Thyroid gland (tissue), 4 donors: ENCODE data around the gene TEAD2. TPM values are rescaled to one million over a fixed set of nuclear protein-coding genes. Genes with fewer than 3 reads are reported as not detected.
A peak's percentile ranks its signal among the peaks of the same experiment; 100 is the strongest.

Experiments used
- DNase-seq, 2 donors: peaks; one replicate each; pipeline ENCODE4 v3.0.0-alpha.2; 2019
- H3K27ac ChIP-seq, 3 donors: fragments of 200-600 bp; sonication (generic); 1 replicate in 2 of 3; 2 replicates in 1 of 3; pipeline ENCODE4 v1.5.1; 2016 to 2019; ENCODE audit warnings: mild to moderate bottlenecking in 1 of 3, moderate library complexity in 1 of 3
- H3K27me3 ChIP-seq: fragments of 200-600 bp; sonication (generic); one replicate; pipeline ENCODE4 v1.5.1; 2019
- H3K36me3 ChIP-seq, 2 donors: fragments of 200-600 bp; sonication (generic); one replicate each; pipeline ENCODE4 v1.5.1; 2016 to 2019
- H3K4me1 ChIP-seq, 2 donors: fragments of 200-600 bp; sonication (generic); one replicate each; pipeline ENCODE4 v1.5.1; 2017 to 2019
- H3K4me3 ChIP-seq, 3 donors: fragments of 200-600 bp; sonication (generic); replicated peaks in 1 of 3; 1 replicate in 2 of 3; 2 replicates in 1 of 3; pipeline ENCODE4 v1.5.1; 2016; ENCODE audit warnings: mild to moderate bottlenecking in 1 of 3
- H3K9me3 ChIP-seq: fragments of 200-600 bp; sonication (generic); one replicate; pipeline ENCODE4 v1.5.1; 2017
- POLR2A ChIP-seq, 2 donors: fragments of 450-650 bp; IDR thresholded peaks; one replicate each; pipeline ENCODE4 v1.6.1; 2017; ENCODE audit warnings: antibody characterized with exemption in 2 of 2, mild to moderate bottlenecking in 2 of 2, moderate library complexity in 1 of 2
- WGBS, 2 donors: methylation state at CpG; one replicate each; pipeline ENCODE4 v1.1.5; 2017; 5-methylcytosine and 5-hydroxymethylcytosine counted together
- intact Hi-C: fragments of 100-400 bp; cut with DNase I; formaldehyde crosslinking; loops from one replicate; pipeline ENCODE4 v1.15.1; 2023
- total RNA-seq, 4 donors: library from RNA; depleted of rRNA; stranded (reverse); fragments of >200 nt; gene quantifications; one replicate each; pipeline ENCODE4 v1.2.3, GENCODE V29; 2016
- TF ChIP-seq, protein P1 (sequence below), 6 experiments: fragments of 200-600 bp in 3 of 6; fragments of 450-650 bp in 3 of 6; sonication (generic) in 3 of 6; IDR thresholded peaks; one replicate each; pipeline ENCODE4 v1.5.1; 2016 to 2019; ENCODE audit warnings: antibody characterized with exemption in 6 of 6, mild to moderate bottlenecking in 2 of 6, inconsistent platforms in 1 of 6, moderate library complexity in 1 of 6

TEAD2 gene
- total RNA-seq, 4 donors from 2014 or later = 6.9 to 19.5 (median 13.7) TPM

DNA sequence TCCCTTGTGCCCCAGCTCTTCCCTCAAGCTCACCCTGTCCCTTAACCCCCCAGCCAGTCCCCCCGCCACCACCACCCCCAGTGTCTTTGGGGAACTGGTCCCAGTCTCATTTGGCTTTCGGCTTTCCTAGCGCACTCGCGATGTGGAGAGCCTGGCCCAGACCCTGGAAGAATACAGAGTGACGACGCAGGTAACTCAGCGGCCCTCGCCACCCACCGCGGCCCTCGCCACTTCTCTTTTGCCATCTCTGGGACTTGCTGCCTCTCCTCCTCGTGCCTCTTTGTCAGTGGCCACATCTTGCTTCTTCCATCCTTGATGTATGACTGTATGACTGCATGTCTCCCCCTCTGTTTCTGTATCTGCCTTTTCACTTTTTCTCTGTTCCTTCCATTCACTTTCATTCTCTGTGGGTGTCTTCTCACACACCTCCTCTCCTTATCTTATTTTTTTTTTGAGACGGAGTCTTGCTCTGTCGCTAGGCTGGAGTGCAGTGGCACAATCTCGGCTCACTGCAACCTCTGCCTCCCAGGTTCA lies 45.3 kb upstream of the TEAD2 start:
- Histone ChIP-seq H3K9me3 (no peaks in the 10 kb centered on the region), H3K27me3 (no peaks in the 10 kb centered on the region), H3K27ac (no peak overlapping the region), H3K4me3 (no peak overlapping the region), H3K4me1 (peaks cover 0 to 12% of the 10 kb centered on the region in 2 donors), H3K36me3 (no peaks in the 10 kb centered on the region)
- intact Hi-C loops = no loop called here
- 91 to 92% methylated on average over 16 of the region's 16 CpGs for WGBS, 2 donors
- no peak for DNase-seq
- no peak for TF ChIP-seq POLR2A (IDR thresholded peaks at IDR 0.05)
- TF ChIP-seq, protein P1, sequence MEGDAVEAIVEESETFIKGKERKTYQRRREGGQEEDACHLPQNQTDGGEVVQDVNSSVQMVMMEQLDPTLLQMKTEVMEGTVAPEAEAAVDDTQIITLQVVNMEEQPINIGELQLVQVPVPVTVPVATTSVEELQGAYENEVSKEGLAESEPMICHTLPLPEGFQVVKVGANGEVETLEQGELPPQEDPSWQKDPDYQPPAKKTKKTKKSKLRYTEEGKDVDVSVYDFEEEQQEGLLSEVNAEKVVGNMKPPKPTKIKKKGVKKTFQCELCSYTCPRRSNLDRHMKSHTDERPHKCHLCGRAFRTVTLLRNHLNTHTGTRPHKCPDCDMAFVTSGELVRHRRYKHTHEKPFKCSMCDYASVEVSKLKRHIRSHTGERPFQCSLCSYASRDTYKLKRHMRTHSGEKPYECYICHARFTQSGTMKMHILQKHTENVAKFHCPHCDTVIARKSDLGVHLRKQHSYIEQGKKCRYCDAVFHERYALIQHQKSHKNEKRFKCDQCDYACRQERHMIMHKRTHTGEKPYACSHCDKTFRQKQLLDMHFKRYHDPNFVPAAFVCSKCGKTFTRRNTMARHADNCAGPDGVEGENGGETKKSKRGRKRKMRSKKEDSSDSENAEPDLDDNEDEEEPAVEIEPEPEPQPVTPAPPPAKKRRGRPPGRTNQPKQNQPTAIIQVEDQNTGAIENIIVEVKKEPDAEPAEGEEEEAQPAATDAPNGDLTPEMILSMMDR (IDR thresholded peaks at IDR 0.05) = no peak

- H3K36me3 ChIP-seq = no peaks in the 10 kb centered on the region
- H3K27me3 ChIP-seq = no peaks in the 10 kb centered on the region
- H3K4me3 ChIP-seq = no peak overlapping the region
- no peak for DNase-seq
- no peak overlapping the region for H3K27ac ChIP-seq
- H3K4me1 ChIP-seq = peaks cover 0 to 12% of the 10 kb centered on the region in 2 donors
- intact Hi-C loops = no loop called here
- H3K9me3 ChIP-seq = no peaks in the 10 kb centered on the region
- TF ChIP-seq, protein P1 (IDR thresholded peaks at IDR 0.05) = no peak
- TF ChIP-seq POLR2A (IDR thresholded peaks at IDR 0.05) = no peak
- WGBS, 2 donors = 76 to 78% methylated on average over 3 to 7 of the region's 7 CpGs
Observed at GRCh38 chr19:49407079-49407478, 44.9 kb upstream of the TEAD2 start.

DNA sequence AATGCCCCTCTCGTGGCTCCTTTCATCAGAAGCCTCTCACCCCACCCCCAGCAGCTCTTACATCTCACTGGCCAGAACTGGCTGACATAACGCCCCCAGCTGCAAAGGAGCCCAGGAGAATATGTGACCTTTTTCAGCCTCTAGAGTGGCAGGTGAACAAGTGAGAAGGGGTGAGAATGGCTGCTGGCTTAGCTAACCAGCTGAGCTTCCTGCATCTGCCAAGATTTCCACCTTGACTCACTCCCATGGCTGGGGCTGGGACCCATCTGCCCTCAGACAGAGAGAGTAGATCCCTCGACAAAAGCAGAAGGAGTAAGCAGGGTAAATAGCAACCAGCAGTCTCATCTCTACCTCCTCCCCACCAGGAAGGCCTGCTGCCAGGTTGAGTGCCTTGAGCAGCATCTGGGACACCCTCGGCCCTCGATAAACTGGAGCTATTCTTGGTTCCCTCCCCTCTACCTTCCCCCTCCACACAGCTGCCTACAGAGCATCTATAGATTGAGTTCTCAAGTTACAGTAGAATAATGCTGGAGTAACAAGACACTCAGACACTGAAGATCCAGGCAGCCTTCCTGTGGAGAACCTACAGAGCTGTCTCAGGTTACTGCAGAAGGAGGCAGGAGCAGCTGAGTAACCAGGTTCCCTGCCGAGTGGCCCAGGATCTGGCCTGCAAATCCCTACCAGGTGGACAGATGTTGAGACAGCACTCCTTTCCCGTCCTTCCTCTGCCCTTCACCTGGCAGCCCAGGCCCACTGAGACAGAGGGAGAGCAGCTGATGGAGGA lies 41.4 kb upstream of the TEAD2 start:
- Histone ChIP-seq H3K9me3 (no peaks in the 10 kb centered on the region), H3K36me3 (no peaks in the 10 kb centered on the region), H3K27me3 (no peaks in the 10 kb centered on the region), H3K27ac (no peak overlapping the region), H3K4me3 (no peak overlapping the region), H3K4me1 (no peaks in the 10 kb centered on the region)
- WGBS, 2 donors = 38 to 42% methylated on average over 5 to 7 of the region's 7 CpGs
- intact Hi-C loops = no loop called here
- peak; percentile 10 to 25 for DNase-seq
- no peak for TF ChIP-seq POLR2A (IDR thresholded peaks at IDR 0.05)
- TF ChIP-seq, protein P1 (IDR thresholded peaks at IDR 0.05) = no peak

GRCh38 chr19:49400029-49400428 lies 37.8 kb upstream of the TEAD2 start:
- H3K4me1 ChIP-seq = peaks cover 0 to 5% of the 10 kb centered on the region in 2 donors
- H3K9me3 ChIP-seq = no peaks in the 10 kb centered on the region
- TF ChIP-seq, protein P1 (IDR thresholded peaks at IDR 0.05) = no peak
- WGBS, 2 donors = 83 to 86% methylated on average over 6 of the region's 6 CpGs
- H3K27me3 ChIP-seq = no peaks in the 10 kb centered on the region
- intact Hi-C loops = no loop called here
- H3K36me3 ChIP-seq = no peaks in the 10 kb centered on the region
- H3K27ac ChIP-seq = no peak overlapping the region
- DNase-seq = no peak
- no peak overlapping the region for H3K4me3 ChIP-seq

GRCh38 chr19:49398931-49399330 lies 36.7 kb upstream of the TEAD2 start:
- H3K27me3 ChIP-seq = no peaks in the 10 kb centered on the region
- H3K4me3 ChIP-seq = no peak overlapping the region
- intact Hi-C loops = no loop called here
- 78 to 86% methylated on average over 4 to 6 of the region's 6 CpGs for WGBS, 2 donors
- no peak for DNase-seq
- TF ChIP-seq, protein P1 (IDR thresholded peaks at IDR 0.05) = no peak
- H3K9me3 ChIP-seq = no peaks in the 10 kb centered on the region
- H3K36me3 ChIP-seq = no peaks in the 10 kb centered on the region
- peaks cover 0 to 5% of the 10 kb centered on the region in 2 donors for H3K4me1 ChIP-seq
- no peak overlapping the region for H3K27ac ChIP-seq
